Activated CD4-positive, alpha-beta T cell treated with anti-CD3 and anti-CD28 coated beads, Interleukin-2, amount 50 U/mL, for 4 hours (primary cell): ENCODE data around the gene KDM4B.

Experiments
- DNase-seq, 2 experiments: peaks; one replicate each; pipeline ENCODE4 v3.0.0-alpha.2; 2020

Gene KDM4B

GRCh38 chr19:5016781-5017180 is 47.9 kb downstream of the KDM4B start:
- no peak for DNase-seq

- DNase-seq = no peak
These were observed 48.3 kb downstream of the KDM4B start for GRCh38 chr19:5017235-5017634.

- DNase-seq = no peak
These were observed 49.5 kb downstream of the KDM4B start for GRCh38 chr19:5018224-5019015.

- no peak for DNase-seq
These were observed 51.5 kb downstream of the KDM4B start for GRCh38 chr19:5020368-5020767.

- DNase-seq = no peak
These were observed 52.1 kb downstream of the KDM4B start for GRCh38 chr19:5021046-5021445.

- DNase-seq = no peak
These were observed 53.4 kb downstream of the KDM4B start for GRCh38 chr19:5022066-5022860.

GRCh38 chr19:5023128-5023571 is 54.2 kb downstream of the KDM4B start:
- DNase-seq = no peak

GRCh38 chr19:5024282-5024681 is 55.4 kb downstream of the KDM4B start:
- DNase-seq = no peak

- DNase-seq = no peak
These were observed 56.1 kb downstream of the KDM4B start for GRCh38 chr19:5025027-5025426.

- no peak for DNase-seq
These were observed 57.9 kb downstream of the KDM4B start for GRCh38 chr19:5026706-5027273.

GRCh38 chr19:5028229-5028886 is 59.4 kb downstream of the KDM4B start:
- no peak for DNase-seq

- peak; percentile 49 to 52 for DNase-seq
These were observed 60.7 kb downstream of the KDM4B start for GRCh38 chr19:5029596-5029995.

GRCh38 chr19:5030136-5030820 is 61.4 kb downstream of the KDM4B start:
- DNase-seq = no peak

- no peak for DNase-seq
These were observed 61.9 kb downstream of the KDM4B start for GRCh38 chr19:5030822-5031221.

- peak; percentile 73 to 82 for DNase-seq
These were observed 62.6 kb downstream of the KDM4B start for GRCh38 chr19:5031231-5032100.

GRCh38 chr19:5032101-5032967 is 63.4 kb downstream of the KDM4B start:
- no peak for DNase-seq

GRCh38 chr19:5035105-5035761 is 66.3 kb downstream of the KDM4B start:
- DNase-seq = no peak

- DNase-seq = no peak
These were observed 67.1 kb downstream of the KDM4B start for GRCh38 chr19:5035793-5036697.
